Measurements from ENCODE around the gene PPP1R9B.

Gene PPP1R9B

GRCh38 chr17:50181144-50181543 is 30.7 kb upstream of the PPP1R9B start:
- TF ChIP-seq CTCF (IDR thresholded peaks at IDR 0.05): no peak

GRCh38 chr17:50180620-50181019 is 30.1 kb upstream of the PPP1R9B start:
- TF ChIP-seq CTCF (IDR thresholded peaks at IDR 0.05): no peak

- no peak for TF ChIP-seq CTCF (IDR thresholded peaks at IDR 0.05)
These were observed 29.6 kb upstream of the PPP1R9B start for GRCh38 chr17:50180111-50180510.

- TF ChIP-seq CTCF (IDR thresholded peaks at IDR 0.05): peak; percentile 34; the same call in 1 of the 2 replicates
These were observed 27.7 kb upstream of the PPP1R9B start for GRCh38 chr17:50177983-50178834.

GRCh38 chr17:50177476-50177875 is 27.0 kb upstream of the PPP1R9B start:
- TF ChIP-seq CTCF (IDR thresholded peaks at IDR 0.05): no peak

- TF ChIP-seq CTCF (IDR thresholded peaks at IDR 0.05): no peak
These were observed 26.3 kb upstream of the PPP1R9B start for GRCh38 chr17:50176559-50177357.

- no peak for TF ChIP-seq CTCF (IDR thresholded peaks at IDR 0.05)
These were observed 24.7 kb upstream of the PPP1R9B start for GRCh38 chr17:50175035-50175807.

Measured in LNCAP (cell line).